Activated naive CD8-positive, alpha-beta T cell treated with anti-CD3 and anti-CD28 coated beads for 36 hours (primary cell): ENCODE results near the gene UPK1A. TPM values are rescaled to one million over a fixed set of nuclear protein-coding genes. Genes with fewer than 3 reads are reported as not detected.

ENCODE experiments used
- DNase-seq: peaks from one replicate; pipeline ENCODE4 v3.0.0; 2021
- H3K27ac Mint-ChIP-seq: one replicate; pipeline ENCODE4 v1.8.0; 2022; ENCODE audit warnings: mild to moderate bottlenecking, moderate library complexity, mixed read lengths
- H3K27me3 Mint-ChIP-seq: one replicate; pipeline ENCODE4 v1.8.0; 2022; ENCODE audit warnings: mild to moderate bottlenecking, mixed read lengths
- H3K36me3 Mint-ChIP-seq: one replicate; pipeline ENCODE4 v1.8.0; 2021; ENCODE audit warnings: mild to moderate bottlenecking, mixed read lengths
- H3K4me1 Mint-ChIP-seq: one replicate; pipeline ENCODE4 v1.8.0; 2021; ENCODE audit warnings: mixed read lengths
- H3K4me3 Mint-ChIP-seq: one replicate; pipeline ENCODE4 v1.8.0; 2022; ENCODE audit warnings: mild to moderate bottlenecking, moderate library complexity, mixed read lengths
- H3K9me3 Mint-ChIP-seq: one replicate; pipeline ENCODE4 v1.8.0; 2022; ENCODE audit warnings: mixed read lengths
- total RNA-seq, 2 experiments: library from RNA; stranded (reverse); gene quantifications; one replicate each; pipeline ENCODE4 v1.2.3, GENCODE V29; 2021

UPK1A gene
- total RNA-seq, 2 experiments from 2014 or later = 1.6 to 1.8 TPM

DNA sequence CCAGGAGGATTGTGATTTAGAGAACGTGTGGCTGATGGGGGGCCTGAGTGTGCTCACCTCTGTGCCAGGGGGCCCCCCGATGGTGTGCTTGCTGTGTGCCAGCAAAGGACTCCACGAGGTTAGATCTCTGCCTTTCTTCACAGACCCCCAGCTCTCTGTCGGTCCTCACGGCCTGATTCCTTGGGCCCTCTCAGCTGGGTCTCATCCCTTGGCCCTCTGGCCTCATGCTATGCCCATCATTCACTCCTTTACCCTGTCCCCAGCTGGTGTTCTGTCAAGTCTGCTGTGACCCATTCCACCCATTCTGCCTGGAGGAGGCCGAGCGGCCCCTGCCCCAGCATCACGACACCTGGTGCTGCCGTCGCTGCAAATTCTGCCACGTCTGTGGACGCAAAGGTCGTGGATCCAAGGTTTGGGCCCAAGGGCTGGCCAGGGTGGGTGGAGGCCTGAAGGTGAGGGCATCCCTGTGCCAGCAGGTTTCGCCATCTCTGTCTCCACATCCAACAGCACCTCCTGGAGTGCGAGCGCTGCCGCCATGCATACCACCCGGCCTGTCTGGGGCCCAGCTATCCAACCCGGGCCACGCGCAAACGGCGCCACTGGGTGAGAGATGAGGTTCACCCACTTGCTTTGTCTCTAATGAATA is 59.0 kb downstream of the UPK1A start:
- H3K9me3 Mint-ChIP-seq = no peaks in the 10 kb centered on the region

DNA sequence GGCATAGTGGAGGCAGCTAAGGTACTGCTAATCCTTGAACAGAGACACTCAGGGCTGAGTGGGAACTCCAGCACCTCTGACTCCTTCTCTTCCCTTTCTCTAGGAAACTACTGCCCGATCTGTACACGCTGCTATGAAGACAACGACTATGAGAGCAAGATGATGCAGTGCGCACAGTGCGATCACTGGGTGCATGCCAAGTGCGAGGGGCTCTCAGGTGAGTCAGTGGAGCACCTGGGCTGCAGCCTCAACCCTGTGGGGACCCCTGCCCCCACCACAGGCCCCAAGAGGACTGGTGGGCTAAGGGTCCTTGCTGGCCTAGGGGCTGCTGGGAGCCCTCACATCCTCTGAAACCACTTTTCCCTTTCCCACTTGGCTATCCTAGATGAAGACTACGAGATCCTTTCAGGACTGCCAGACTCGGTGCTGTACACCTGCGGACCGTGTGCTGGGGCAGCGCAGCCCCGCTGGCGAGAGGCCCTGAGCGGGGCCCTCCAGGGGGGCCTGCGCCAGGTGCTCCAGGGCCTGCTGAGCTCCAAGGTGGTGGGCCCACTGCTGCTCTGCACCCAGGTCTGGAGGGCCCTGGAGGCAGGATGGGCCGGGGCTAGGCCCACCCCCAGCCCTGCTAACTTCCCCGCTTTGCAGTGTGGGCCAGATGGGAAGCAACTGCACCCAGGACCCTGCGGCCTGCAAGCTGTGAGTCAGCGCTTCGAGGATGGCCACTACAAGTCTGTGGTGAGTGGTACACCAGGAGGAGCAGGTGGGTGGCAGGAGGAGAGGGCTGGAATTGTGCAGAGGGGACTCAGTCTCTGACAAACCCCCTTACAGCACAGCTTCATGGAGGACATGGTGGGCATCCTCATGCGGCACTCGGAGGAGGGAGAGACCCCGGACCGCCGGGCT is 61.0 kb downstream of the UPK1A start:
- Mint-ChIP-seq H3K27ac (no peak overlapping the region), H3K27me3 (no peaks in the 10 kb centered on the region), H3K36me3 (peaks cover 40% of the 10 kb centered on the region), H3K4me1 (peaks cover 2% of the 10 kb centered on the region), H3K4me3 (no peak overlapping the region), H3K9me3 (no peaks in the 10 kb centered on the region)
- no peak for DNase-seq

More for the DNA sequence above, 59.0 kb downstream of the UPK1A start:
- no peak overlapping the region for H3K27ac Mint-ChIP-seq
- peaks cover 9% of the 10 kb centered on the region for H3K4me1 Mint-ChIP-seq
- H3K4me3 Mint-ChIP-seq = no peak overlapping the region
- no peak for DNase-seq
- no peaks in the 10 kb centered on the region for H3K27me3 Mint-ChIP-seq
- peaks cover 41% of the 10 kb centered on the region for H3K36me3 Mint-ChIP-seq

Other genes starting within 250 kb of the UPK1A start
- not detected for gene FFAR2, start 218.3 kb upstream of the UPK1A start, total RNA-seq
- not detected for gene KRTDAP, start 176.1 kb upstream of the UPK1A start, total RNA-seq
- 1 to 10 TPM; 1.4 to 1.5 TPM for gene DMKN, start 152.9 kb upstream of the UPK1A start, total RNA-seq
- gene SBSN, start 138.2 kb upstream of the UPK1A start, total RNA-seq = not detected
- gene GAPDHS, start 133.1 kb upstream of the UPK1A start, total RNA-seq = not detected
- 10 to 100 TPM; 74.4 to 81.6 TPM for gene TMEM147, start 120.9 kb upstream of the UPK1A start, total RNA-seq
- not detected for gene ATP4A, start 102.9 kb upstream of the UPK1A start, total RNA-seq
- not detected for gene PMIS2, start 80.3 kb upstream of the UPK1A start, total RNA-seq
- 10 to 100 TPM; 37.9 to 44.6 TPM for gene HAUS5, start 53.8 kb upstream of the UPK1A start, total RNA-seq
- 10 to 100 TPM; 91.7 to 99.1 TPM for gene RBM42, start 37.5 kb upstream of the UPK1A start, total RNA-seq
- 1 to 10 TPM; 1.5 to 2.3 TPM for gene ETV2, start 24.8 kb upstream of the UPK1A start, total RNA-seq
- 100 to 1,000 TPM; 414 to 433 TPM for gene COX6B1, start 18.2 kb upstream of the UPK1A start, total RNA-seq
- gene ZBTB32, start 38.0 kb downstream of the UPK1A start, total RNA-seq = 100 to 1,000 TPM; 220 to 238 TPM
- gene KMT2B, start 51.5 kb downstream of the UPK1A start, total RNA-seq = 10 to 100 TPM; 42.2 to 45.5 TPM
- 10 to 100 TPM; 79.2 to 80.6 TPM for gene IGFLR1, start 75.9 kb downstream of the UPK1A start, total RNA-seq
- gene U2AF1L4, start 78.9 kb downstream of the UPK1A start, total RNA-seq = 10 to 100 TPM; 42.3 to 43.9 TPM
- gene PSENEN, start 79.1 kb downstream of the UPK1A start, total RNA-seq = 10 to 100 TPM; 38.5 to 41.6 TPM
- 1 to 10 TPM; 5.1 to 7.0 TPM for gene LIN37, start 82.1 kb downstream of the UPK1A start, total RNA-seq
- under 1 TPM; 0.39 to 0.78 TPM for gene HSPB6, start 90.5 kb downstream of the UPK1A start, total RNA-seq
- gene PROSER3, start 91.7 kb downstream of the UPK1A start, total RNA-seq = 10 to 100 TPM; 29.9 to 33.3 TPM
- 10 to 100 TPM; 15.0 to 16.3 TPM for gene ARHGAP33, start 109.0 kb downstream of the UPK1A start, total RNA-seq
- gene PRODH2, start 146.3 kb downstream of the UPK1A start, total RNA-seq = not detected
- under 1 TPM; 0.36 to 0.49 TPM for gene NPHS1, start 186.0 kb downstream of the UPK1A start, total RNA-seq
- gene KIRREL2, start 190.4 kb downstream of the UPK1A start, total RNA-seq = 1 to 10 TPM; 2.3 to 2.4 TPM
- gene APLP1, start 202.1 kb downstream of the UPK1A start, total RNA-seq = under 1 TPM; 0.68 to 0.88 TPM
- 10 to 100 TPM; 72.2 to 73.7 TPM for gene NFKBID, start 234.0 kb downstream of the UPK1A start, total RNA-seq
- gene HCST, start 236.0 kb downstream of the UPK1A start, total RNA-seq = 10 to 100 TPM; 44.9 to 53.8 TPM
- not detected for gene TYROBP, start 241.8 kb downstream of the UPK1A start, total RNA-seq